ENCODE results near the gene KLF14.
"Not testable (repeated sequence)": the region's sequence is repeated elsewhere in the genome, so short reads cannot be mapped to it uniquely, and the experiment has no call there.

The KLF14 gene

DNA sequence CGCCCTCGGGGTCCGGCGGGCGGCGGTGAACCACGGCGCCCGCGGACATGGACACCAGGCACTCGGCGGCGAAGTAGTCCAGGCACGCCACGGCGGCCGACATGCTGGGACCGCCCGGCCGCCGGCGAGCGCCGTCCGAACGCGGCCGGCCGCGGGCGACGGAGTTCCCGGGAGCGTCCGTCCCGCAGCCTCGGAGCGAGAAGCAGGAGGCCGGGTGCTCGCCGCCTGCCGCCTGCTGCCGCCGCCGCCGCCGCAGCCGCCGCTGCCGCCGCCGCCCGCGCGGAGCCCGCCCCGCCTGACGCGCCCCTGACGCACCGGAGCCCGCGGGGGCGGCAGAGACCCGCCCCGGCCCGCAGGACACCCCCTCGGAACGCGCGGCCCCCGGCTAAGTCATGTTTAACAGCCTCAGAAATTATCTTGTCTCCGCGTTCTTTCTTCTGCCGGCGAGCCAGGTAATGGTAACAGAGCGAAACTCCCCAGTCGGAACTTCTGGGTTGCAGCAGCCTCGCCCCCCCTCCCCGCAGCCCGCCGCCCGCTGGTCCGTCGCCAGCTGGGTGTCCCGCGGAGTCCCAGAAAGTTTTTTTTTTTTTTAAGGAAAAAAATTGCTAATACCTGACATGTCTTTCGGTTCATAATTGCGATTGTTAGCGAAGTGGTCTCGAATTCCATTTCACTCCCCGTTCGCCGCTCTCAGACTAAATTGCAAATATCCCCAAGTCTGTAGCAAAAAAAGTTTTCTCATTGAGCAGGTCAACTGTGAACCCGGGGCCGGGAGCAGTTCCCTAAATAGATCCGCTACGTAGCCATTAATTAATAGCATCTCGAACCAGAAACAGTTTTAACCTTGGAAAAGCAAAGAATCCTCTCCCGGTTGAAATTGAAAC is at the start of gene KLF14:
KLF14 (minus strand) TSS at position 277 of the 884 bp plus-strand sequence; CDS start at position 103, 174 bp downstream.
- DNase-seq = no peak

DNA sequence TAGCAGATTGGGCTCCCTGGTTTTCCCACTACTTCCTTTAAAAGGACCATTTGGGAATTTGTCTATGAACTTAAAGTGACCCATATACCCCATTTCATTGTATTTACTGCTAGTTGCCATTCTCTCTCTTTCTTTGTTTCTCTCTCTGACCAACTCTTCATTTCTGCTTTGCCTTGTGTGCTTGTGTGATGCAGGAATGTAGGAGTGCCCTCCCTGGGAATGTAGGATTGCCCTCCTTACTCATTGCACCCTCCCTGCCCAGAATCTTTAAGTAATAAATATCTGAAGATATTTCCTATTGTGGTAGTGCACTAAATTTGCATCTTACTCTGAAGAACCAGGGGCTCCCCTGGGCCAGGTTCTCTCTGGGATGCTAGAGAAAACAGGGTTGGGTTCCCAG is 47.3 kb upstream of the KLF14 start:
- DNase-seq = no peak

DNA sequence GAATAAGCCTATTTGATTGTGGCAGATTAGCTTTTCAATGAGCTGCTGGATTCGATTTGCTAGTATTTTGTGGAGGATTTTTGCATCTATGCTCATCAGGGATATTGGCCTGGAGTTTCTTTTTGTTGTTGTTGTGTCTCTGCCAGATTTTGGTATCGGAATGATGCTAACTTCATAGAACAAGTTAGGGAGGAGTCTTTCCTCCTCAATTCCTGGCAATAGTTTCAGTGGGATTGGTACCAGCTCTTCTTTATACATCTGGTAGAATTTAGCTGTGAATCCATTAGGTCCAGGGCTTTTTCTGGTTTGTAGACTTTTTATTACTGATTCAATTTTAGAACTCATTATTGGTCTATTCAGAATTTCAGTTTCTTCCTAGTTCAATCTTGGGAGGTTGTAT is 43.4 kb upstream of the KLF14 start:
- no peak for DNase-seq

DNA sequence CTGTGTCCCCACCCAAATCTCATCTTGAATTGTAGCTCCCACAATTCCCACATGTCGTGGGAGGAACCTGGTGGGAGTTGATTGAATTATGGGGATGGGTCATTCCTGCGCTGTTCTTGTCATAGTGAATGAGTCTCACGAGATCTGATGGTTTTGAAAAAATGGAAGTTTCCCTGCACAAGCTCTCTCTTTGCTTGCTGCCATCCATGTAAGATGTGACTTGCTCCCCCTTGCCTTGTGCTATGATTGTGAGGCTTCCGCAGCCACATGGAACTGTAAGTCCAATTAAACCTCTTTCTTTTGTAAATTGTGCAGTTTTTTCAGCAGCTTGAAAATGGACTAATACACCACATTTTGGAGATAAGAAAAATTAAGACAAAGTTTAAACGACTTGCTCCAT is 38.4 kb upstream of the KLF14 start:
- not testable (repeated sequence) for DNase-seq

DNA sequence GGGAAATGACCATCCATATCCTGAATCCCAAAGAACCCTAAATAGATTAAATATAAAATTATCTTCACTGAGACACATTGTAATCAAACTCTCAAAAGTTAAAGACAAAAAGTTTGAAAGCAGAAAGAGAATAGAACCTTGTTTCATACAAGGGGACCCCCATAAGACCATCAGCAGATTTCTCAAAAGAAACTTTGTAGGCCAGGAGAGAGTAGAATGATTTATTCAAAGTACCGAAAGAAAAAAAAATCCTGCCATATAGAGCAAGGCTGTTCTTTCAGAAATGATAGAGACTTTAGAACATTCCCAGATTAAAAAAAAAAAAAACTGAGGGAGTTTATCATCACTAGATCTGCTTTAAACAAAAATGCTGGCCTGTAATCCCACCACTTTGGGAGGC is 34.8 kb upstream of the KLF14 start:
- DNase-seq = no peak

DNA sequence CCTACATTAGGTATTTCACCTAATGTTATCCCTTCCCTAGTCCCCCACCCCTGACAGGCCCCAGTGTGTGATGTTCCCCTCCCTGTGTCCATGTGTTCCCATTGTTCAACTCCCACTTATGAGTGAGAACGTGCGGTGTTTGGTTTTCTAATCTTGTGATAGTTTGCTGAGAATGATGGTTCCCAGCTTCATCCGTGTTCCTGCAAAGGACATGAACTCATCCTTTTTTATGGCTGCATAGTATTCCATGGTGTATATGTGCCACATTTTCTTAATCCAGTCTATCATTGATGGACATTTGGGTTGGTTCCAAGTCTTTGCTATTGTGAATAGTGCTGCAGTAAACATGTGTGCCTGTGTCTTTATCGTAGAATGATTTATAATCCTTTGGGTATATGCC is 30.6 kb upstream of the KLF14 start:
- not testable (repeated sequence) for DNase-seq

DNA sequence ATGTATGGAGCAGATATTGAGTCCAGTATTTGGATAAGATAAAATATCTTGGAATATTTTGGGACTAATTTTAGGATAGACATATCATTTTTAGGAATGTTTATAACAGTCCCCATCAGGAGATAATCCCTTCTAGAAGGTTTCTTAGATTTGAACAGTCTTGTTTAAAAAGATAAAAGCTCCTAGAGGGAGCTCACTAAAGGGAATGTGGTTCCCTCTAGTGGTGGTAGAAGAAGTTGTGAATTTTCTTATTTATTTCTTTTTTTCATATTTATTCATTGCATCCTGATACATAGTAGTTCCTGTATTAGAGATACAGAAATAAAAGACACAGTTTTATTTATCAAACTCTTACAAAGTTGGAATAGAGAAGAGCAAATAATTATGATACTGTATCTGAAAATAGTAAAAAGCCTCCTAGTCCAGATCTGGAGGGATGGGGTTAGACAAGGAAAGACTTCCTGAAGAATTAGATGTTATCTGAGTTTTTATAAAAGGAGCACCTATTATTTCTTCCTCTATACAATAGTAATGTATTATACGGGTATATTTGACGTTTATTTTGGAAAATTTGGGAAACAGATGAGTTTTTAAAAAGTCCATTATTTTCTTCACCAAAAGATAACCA is 24.5 kb upstream of the KLF14 start:
- DNase-seq = no peak

DNA sequence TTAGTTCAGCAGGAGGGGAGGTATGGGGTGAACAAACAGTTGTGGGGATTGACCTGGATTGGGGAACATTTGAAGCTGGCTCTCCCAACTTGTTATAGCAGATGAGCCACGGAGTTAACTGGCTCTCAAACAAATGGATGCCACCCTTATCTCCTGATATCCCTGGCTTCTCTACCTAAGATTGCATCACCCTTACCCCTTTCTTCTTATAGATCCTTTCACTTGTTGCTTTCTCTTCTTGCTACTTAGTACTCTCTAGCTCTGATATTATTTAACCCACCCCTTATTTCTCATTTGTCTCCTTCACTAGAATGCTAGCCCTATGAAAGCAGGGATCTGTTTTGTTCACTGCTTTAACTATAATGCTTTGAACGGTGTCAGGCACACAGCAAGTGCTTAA is 22.3 kb upstream of the KLF14 start:
- DNase-seq = no peak

DNA sequence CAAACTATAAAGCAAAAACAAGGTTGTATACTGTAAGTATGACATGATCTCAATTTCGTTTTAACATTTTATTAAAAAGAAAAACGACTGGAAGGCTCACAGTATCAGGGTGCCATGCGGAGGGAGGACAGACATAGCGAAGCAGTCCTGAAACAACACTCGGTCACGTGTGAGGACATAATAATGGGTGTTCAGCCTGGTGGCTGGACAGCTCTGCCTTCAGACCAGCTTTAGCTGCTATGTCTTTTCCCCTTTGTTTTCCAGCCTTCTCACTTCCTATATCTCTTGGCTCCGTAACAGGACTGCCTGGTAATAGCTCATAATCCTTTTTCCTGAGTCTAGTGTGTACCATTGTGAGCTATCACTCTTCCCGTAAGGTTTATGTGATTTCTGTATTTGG is 18.4 kb upstream of the KLF14 start:
- no peak for DNase-seq

DNA sequence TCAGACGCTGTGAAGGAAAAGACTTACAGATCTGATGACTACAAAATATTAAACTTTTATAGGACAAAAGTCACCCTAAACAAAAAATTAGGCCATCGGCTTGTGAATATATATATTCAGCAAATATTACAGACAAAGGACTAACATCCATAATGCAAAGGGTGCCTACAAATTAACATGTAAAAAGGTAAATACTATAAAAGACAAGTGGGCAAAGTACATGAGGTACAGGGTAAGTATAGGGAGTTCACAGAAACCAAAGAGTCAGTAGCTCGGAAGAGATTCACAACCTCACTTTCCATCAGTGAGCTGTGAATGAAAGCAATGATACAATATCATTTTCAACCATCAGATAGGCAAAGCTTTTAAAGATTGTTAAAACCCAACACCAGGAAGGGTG is 16.7 kb upstream of the KLF14 start:
- no peak for DNase-seq

DNA sequence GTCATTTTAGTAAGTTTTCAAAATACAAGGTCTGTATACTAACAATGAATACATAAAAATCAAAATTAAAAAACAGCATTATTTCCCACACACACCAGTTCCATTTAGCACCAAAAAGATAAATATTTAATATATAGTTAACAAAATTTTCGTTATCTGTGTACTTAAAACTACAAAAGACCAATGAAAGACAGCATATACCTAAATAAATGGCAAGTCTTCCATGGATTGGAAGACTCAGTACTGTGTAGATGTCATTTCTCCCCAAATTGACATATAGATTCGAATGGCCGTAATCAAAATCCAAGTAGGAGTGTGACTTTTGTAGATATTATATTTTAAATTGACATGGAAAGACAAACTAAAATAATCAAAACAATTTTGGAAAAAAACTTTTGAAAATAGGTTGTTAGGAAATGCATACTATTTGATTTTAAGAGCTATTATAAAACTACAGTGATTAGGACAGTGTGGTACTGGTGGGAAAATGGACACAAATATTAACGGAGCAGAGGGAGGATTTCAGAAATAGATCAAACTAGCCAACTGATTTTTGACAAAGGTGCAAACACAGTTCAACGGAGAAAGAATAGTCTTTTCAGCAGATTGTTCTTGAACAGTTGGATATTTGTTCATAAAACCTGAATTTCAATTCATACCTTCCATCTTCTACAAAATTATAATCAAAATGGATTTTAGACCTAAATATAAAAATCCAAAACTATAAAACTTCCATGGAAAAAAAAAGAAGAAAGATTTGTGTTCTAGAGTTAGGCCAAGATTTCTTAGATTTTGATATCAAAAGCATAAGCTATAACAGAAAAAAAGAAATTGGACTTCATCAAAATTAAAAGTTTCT is 14.8 kb upstream of the KLF14 start:
- no peak for DNase-seq

DNA sequence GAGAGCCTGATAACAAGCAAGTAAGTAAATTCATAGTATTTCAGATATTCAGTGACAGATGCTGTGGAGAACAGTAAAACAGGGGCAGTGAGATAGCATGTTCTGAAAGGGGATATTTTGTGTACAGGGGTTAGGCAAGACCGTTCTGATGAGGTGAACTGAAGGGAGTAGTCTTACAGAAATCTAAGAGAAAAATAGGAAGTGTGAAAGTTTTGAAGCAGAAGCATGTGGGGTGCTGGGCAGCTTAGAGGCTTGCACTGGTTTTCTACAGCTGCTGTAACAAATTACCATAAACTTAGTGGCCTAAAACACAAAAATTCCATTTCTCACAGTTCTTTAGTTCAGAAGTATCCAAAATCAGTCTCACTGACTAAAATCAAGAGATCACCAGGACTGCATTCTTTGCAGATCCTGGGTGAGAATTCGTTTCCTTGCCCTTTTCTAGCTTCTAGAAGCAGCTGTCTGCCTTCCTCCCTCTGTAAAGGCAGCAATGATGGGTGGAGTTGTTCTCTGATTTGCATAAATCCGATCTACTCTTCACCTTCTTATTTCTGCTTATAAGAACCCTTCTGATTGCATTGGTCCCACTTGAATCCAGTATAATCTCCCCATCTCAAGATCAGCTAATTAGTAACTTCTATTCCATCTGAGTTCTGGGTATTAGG is 7.5 kb upstream of the KLF14 start:
- DNase-seq = no peak

DNA sequence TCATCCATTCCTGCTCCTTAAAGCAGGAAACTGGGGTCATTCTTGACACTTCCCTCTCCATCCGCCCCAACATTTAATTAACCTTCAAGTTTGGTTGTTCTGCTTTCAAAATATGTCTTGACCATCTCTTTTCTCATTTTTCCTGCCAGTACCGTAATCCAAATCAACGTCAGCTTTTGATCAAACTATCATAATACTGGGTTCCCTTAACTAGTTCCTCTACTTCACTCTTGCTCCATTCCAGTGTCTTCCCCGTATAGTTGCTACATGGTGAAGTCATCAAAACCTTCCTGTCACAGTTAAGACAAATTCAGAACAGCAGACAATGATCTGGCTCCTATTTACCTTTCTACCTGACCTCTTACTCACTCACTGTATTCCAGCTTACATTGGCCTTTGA is 6.6 kb upstream of the KLF14 start:
- no peak for DNase-seq

DNA sequence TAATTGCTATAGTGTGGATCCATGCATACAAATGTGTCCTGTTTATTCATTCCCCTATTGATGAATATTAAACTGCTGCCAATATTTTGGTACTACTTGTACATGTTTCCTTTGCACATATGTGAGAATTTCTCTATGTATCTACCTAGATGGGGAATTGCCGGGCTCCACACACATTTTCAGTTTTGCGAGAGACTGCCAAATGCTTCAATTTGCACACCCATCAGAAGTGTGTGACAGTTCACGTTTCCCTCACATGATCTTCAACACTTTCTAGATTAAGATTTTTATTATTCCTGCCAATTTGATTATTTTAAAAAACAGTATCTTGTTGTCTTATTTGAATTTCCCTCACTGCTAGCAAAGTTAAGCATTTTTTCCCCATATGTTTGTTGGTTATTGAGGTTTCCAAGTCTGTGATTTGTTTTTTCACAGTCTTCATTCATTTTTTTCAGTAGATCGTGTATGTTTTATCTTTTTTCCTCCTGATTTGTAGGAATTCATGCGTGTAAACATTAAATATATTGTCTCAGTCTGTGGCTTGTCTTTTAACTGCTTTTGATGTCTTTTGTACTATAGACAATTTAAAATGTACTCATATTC is 2.4 kb upstream of the KLF14 start:
- no peak for DNase-seq

DNA sequence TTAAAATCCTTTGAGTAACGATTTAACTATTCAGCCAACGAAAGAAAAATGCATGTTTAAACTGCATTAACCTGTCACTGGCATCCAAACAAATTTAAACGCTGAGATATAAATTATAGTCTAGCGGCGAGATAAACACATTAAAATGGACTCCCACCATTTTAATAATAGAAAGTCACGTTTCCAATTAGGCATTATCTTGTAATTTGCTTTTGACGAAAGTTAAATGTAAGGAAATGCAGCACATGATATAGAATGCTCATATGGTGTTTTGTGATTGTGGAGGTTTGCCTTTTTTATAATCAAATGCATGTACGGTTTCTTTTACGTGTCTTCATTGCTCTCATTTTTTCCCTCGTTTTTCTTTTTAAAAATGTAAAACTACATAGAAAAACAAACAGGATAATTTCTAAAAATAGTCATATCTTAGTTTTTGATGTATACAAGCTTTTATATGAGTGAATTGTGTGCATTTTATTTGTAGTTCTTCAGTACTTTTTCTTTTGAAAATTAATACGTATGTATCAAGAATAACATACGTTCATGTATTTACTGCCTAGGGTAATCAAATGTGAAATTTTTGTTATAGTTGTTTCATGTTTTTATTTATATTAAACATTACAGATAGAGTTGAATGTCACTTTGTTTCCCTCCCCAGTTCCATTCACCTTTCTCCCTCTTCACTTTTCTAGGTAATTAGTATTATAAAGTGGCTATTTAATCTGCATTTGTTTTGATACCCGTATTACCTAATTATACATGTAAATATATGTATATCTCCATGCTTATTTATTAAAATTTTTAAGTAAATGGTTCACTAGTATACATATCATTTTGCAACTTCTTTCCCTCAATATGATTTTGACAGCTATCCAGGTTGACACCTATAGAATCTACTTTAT is 1.1 kb upstream of the KLF14 start:
- DNase-seq = no peak

DNA sequence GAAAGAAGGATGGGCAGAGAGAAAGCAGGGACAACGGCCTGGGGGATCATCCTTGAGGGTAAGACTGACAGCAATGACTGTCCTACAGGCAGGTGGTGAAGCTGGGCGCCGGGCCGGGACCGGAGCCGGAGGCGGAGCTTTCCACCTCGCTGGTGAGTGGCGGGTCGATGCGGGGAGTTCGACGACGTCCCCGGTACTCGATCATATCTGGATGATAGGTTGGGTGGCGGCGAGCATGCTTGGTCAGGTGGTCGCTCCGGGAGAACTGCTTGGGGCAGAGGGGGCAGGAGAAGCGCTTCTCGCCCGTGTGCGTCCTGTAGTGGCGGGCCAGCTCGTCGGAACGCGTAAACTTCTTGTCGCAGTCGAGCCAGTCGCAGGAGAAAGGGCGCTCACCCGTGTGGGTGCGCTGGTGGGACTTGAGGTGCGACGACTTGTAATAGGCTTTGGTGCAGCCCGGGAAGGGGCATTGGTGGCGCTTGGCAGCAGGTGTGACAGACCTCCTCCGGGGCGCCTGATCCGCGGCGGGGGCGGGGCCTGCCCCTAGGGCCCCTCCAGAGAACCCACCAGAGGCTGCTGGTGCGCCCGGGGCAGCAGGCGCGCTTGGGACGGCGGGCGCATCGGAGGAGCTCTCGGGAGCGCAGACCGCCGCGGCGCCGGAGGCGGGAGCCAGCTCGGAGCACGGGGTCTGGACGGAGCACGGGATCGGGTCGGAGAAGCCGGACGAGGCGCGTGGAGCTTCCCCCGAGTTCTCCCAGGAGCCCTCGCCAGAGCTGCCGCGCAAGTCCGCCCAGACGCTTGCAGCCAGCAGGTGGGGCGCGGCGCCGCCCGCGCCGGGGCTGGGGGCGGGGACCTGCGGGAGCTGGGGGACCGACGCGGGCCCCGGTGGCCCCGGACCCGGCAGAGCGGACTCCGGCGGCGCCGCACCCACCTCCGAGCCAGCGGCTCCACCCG is 752 bp downstream of the KLF14 start:
- DNase-seq = no peak

DNA sequence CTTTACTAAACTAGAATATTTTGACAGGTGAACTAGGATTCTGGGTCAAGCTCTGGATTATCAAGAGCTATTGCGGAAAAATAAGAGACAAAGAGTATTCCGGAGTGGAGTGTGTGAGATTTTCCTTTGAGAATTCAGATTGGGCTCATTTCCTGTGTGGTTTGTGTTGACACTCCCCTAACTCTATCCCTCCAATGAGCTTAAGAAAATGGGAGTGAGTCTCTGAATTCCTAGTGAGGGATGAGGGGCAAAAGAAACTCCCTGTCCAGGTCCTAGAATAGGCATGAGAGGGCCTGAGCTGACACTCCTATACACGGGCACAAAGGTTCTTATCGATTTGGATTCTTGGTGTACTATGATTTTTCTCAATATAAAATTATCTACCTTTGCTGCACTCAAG is 10.2 kb downstream of the KLF14 start:
- DNase-seq = no peak

DNA sequence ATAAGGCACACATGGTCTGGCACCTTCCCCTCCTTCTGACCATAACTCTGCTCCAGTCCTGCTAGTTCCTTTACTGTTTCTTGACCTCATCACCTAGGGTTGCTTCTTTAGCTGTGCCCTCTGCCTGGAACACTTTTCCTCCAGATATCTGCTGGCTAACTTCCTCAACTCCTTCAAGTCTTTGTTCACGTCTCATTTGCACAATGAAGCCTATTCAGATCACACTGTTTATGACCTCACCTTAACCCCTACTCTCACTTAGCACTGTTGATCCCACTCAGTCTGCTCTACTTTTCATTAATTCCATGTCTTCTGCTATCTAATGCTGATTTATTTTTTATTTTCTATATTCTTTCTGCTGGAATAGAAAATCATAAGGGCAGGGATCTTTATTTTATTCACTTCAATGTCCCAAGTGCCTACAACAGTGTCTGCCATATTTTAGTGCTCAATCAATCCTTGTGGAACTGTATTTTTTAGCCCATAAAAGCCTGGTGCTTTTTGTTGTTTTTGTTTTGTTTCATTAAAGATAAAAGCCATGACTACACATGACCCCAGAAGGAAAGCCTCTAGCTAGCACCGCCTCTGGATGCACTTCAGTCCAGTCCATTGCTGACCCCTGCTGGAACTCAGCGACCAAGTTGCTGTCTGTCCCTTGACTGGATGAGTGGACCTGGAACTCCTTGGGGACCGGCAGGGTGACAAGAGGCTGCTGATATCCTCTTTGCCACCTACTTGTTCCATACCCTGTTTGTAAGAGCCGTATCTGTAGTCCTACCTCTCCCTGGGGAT is 12.3 kb downstream of the KLF14 start:
- no peak for DNase-seq

DNA sequence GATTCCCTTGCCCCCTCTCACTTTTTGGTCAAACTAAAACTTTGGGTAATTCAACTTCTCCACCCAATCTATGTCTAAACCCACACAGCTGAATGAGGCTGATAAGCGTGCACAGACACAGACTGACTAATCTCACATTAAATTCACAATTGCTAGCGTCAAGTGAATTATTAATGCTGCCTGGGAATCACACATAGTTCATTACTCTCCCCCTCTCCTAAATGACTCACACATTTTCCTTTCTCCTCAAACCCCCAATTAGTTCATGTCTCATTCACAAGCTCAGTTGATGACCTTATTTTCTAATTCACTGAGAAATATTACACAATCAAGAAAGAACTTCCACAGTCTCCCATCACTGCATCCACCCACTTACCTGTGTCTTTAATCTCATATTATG is 14.5 kb downstream of the KLF14 start:
- DNase-seq = no peak

Measured in NK-92 treated with Interleukin-12 subunit alpha and Interleukin-12 subunit beta, amount 100 ng/mL, for 24 hours (cell line).